ENCODE data around the gene MYH11. TPM values are rescaled to one million over a fixed set of nuclear protein-coding genes. Genes with fewer than 3 reads are reported as not detected.

The MYH11 gene
- total RNA-seq, 1 experiment from 2014 or later: not detected

GRCh38 chr16:15708997-15709396 is 147.8 kb downstream of the MYH11 start:
- H3K9me3 Mint-ChIP-seq (ENCODE audit: unreplicated experiment): no peaks in the 10 kb centered on the region
- Histone ChIP-seq H3K36me3 (ENCODE audit: control insufficient read depth, insufficient read depth, low read length) (no peaks in the 10 kb centered on the region; the same call in none of the 2 replicates), H3K4me3 (ENCODE audit: low read depth, low read length) (no peak overlapping the region), H3K27me3 (replicated peaks; ENCODE audit: control insufficient read depth, insufficient read depth, low read length) (no peaks in the 10 kb centered on the region), H3K9me3 (no peaks in the 10 kb centered on the region), H3K4me1 (no peaks in the 10 kb centered on the region)
- no peak overlapping the region for H3K27ac Mint-ChIP-seq (ENCODE audit: unreplicated experiment)
- no TSS peak for BruUV-seq (replicated peaks)
- H3K4me3 Mint-ChIP-seq (ENCODE audit: unreplicated experiment): no peak overlapping the region
- H3K27me3 Mint-ChIP-seq (ENCODE audit: insufficient read depth, unreplicated experiment): no peaks in the 10 kb centered on the region
- no peak for DNase-seq
- ChIA-PET CTCF (no interaction called here), POLR2A (no interaction called here)
- TF ChIP-seq, protein P1, sequence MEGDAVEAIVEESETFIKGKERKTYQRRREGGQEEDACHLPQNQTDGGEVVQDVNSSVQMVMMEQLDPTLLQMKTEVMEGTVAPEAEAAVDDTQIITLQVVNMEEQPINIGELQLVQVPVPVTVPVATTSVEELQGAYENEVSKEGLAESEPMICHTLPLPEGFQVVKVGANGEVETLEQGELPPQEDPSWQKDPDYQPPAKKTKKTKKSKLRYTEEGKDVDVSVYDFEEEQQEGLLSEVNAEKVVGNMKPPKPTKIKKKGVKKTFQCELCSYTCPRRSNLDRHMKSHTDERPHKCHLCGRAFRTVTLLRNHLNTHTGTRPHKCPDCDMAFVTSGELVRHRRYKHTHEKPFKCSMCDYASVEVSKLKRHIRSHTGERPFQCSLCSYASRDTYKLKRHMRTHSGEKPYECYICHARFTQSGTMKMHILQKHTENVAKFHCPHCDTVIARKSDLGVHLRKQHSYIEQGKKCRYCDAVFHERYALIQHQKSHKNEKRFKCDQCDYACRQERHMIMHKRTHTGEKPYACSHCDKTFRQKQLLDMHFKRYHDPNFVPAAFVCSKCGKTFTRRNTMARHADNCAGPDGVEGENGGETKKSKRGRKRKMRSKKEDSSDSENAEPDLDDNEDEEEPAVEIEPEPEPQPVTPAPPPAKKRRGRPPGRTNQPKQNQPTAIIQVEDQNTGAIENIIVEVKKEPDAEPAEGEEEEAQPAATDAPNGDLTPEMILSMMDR (IDR thresholded peaks at IDR 0.05; ENCODE audit: insufficient read depth in 1 of 2, low read depth in 1 of 2, low read length in 1 of 2, severe bottlenecking in 1 of 2, unreplicated experiment in 1 of 2): no peak
- intact Hi-C loops (cut with micrococcal nuclease; ENCODE audit: unreplicated experiment): no loop called here
- H3K36me3 Mint-ChIP-seq (ENCODE audit: insufficient read depth, unreplicated experiment): peaks cover 19% of the 10 kb centered on the region
- peaks cover 6% of the 10 kb centered on the region for H3K4me1 Mint-ChIP-seq (ENCODE audit: low read depth, unreplicated experiment)

- TF ChIP-seq, protein P1 (IDR thresholded peaks at IDR 0.05; ENCODE audit: insufficient read depth in 1 of 2, low read depth in 1 of 2, low read length in 1 of 2, severe bottlenecking in 1 of 2, unreplicated experiment in 1 of 2): no peak
- no peaks in the 10 kb centered on the region for H3K9me3 Mint-ChIP-seq (ENCODE audit: unreplicated experiment)
- no peaks in the 10 kb centered on the region; the same call in none of the 2 replicates for H3K36me3 ChIP-seq (ENCODE audit: control insufficient read depth, insufficient read depth, low read length)
- H3K27me3 Mint-ChIP-seq (ENCODE audit: insufficient read depth, unreplicated experiment): no peaks in the 10 kb centered on the region
- H3K4me3 Mint-ChIP-seq (ENCODE audit: unreplicated experiment): no peak overlapping the region
- peaks cover 6% of the 10 kb centered on the region for H3K4me1 Mint-ChIP-seq (ENCODE audit: low read depth, unreplicated experiment)
- no peaks in the 10 kb centered on the region for H3K4me1 ChIP-seq
- intact Hi-C loops (cut with micrococcal nuclease; ENCODE audit: unreplicated experiment): no loop called here
- H3K27ac Mint-ChIP-seq (ENCODE audit: unreplicated experiment): no peak overlapping the region
- no peaks in the 10 kb centered on the region for H3K27me3 ChIP-seq (replicated peaks; ENCODE audit: control insufficient read depth, insufficient read depth, low read length)
- no peaks in the 10 kb centered on the region for H3K9me3 ChIP-seq
- POLR2A ChIA-PET: no interaction called here
- CTCF ChIA-PET: no interaction called here
- no peak overlapping the region for H3K4me3 ChIP-seq (ENCODE audit: low read depth, low read length)
- no peak for DNase-seq
- no TSS peak for BruUV-seq (replicated peaks)
- H3K36me3 Mint-ChIP-seq (ENCODE audit: insufficient read depth, unreplicated experiment): peaks cover 15% of the 10 kb centered on the region
Measured at GRCh38 chr16:15708096-15708495, 148.7 kb downstream of the MYH11 start.

DNA sequence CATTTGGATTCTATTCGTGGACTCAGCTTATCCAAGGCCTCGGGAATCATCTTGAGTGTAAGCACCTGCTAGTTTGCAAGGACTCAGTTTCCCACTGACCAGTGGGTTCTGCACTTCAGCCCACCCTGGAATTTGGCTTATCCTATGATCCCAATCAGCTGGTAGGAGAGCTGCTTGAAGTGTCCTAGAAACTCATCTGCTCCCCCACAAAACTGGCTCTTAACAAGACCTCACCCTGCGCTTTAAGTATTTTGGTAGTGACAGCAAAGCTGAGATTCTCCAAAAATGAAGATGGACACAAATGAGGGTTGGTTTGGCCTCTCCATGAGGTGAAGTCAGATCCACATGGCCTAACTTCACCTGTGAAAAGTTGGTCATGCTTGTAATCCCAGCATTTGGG is 149.5 kb downstream of the MYH11 start:
- no peaks in the 10 kb centered on the region for H3K9me3 Mint-ChIP-seq (ENCODE audit: unreplicated experiment)
- no TSS peak for BruUV-seq (replicated peaks)
- H3K27me3 Mint-ChIP-seq (ENCODE audit: insufficient read depth, unreplicated experiment): no peaks in the 10 kb centered on the region
- H3K27ac Mint-ChIP-seq (ENCODE audit: unreplicated experiment): no peak overlapping the region
- Histone ChIP-seq H3K4me1 (no peaks in the 10 kb centered on the region), H3K27me3 (replicated peaks; ENCODE audit: control insufficient read depth, insufficient read depth, low read length) (no peaks in the 10 kb centered on the region), H3K36me3 (ENCODE audit: control insufficient read depth, insufficient read depth, low read length) (no peaks in the 10 kb centered on the region; the same call in 1 of the 2 replicates), H3K4me3 (ENCODE audit: low read depth, low read length) (no peak overlapping the region), H3K9me3 (no peaks in the 10 kb centered on the region)
- TF ChIP-seq, protein P1 (IDR thresholded peaks at IDR 0.05; ENCODE audit: insufficient read depth in 1 of 2, low read depth in 1 of 2, low read length in 1 of 2, severe bottlenecking in 1 of 2, unreplicated experiment in 1 of 2): no peak
- no peak for DNase-seq
- H3K4me1 Mint-ChIP-seq (ENCODE audit: low read depth, unreplicated experiment): peaks cover 6% of the 10 kb centered on the region
- POLR2A ChIA-PET: no interaction called here
- peaks cover 12% of the 10 kb centered on the region for H3K36me3 Mint-ChIP-seq (ENCODE audit: insufficient read depth, unreplicated experiment)
- H3K4me3 Mint-ChIP-seq (ENCODE audit: unreplicated experiment): no peak overlapping the region
- CTCF ChIA-PET: no interaction called here
- intact Hi-C loops (cut with micrococcal nuclease; ENCODE audit: unreplicated experiment): no loop called here

Data from Caco-2 (cell line).